Kidney capillary endothelial cell (primary cell): ENCODE results near the gene UTP15.

Source experiments
- DNase-seq: peaks from one replicate; pipeline ENCODE4 v3.0.0-alpha.2; 2018; ENCODE audit warnings: low spot score

Gene UTP15

GRCh38 chr5:73623901-73624404 is 58.4 kb downstream of the UTP15 start:
- no peak for DNase-seq

GRCh38 chr5:73624888-73625287 is 59.3 kb downstream of the UTP15 start:
- DNase-seq: no peak

GRCh38 chr5:73625372-73625943 is 59.9 kb downstream of the UTP15 start:
- DNase-seq: peak; percentile 40

- DNase-seq: peak; percentile 56
Observed at GRCh38 chr5:73625944-73626811, 60.6 kb downstream of the UTP15 start, which contains the start of gene ARHGEF28. Gene ARHGEF28, plus strand, starts transcription at chr5:73626196. Its CDS starts 58,656 bp downstream, at chr5:73684852.

- DNase-seq: no peak
Observed at GRCh38 chr5:73626814-73627313, 61.3 kb downstream of the UTP15 start.

GRCh38 chr5:73629456-73629855 is 63.9 kb downstream of the UTP15 start:
- no peak for DNase-seq

- DNase-seq: no peak
Observed at GRCh38 chr5:73630765-73631164, 65.2 kb downstream of the UTP15 start.

GRCh38 chr5:73631500-73631899 is 66.0 kb downstream of the UTP15 start:
- no peak for DNase-seq
